ENCODE results near the gene FBXO27.
"Not testable (repeated sequence)": the region's sequence is repeated elsewhere in the genome, so short reads cannot be mapped to it uniquely, and the experiment has no call there.

FBXO27 gene

DNA sequence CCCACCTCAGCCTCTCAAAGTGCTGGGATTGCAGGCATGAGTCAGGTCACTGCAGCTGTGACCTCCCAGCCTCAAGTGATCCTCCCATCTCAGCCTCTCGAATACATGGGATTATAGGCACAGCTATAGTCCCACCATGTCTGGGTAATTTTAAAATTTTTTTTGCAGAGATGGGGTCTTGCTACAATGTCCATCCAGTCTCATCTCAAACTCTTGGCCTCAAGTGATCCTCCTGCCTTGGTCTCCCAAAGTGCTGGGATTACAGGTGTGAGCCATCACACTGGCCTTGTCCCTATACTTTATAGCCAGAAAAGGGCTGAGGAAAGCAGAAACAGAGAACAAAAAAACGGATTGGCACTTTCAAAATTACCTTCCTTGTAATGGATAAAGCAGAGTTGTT, 4.8 kb upstream of the FBXO27 start:
- no peak for DNase-seq

DNA sequence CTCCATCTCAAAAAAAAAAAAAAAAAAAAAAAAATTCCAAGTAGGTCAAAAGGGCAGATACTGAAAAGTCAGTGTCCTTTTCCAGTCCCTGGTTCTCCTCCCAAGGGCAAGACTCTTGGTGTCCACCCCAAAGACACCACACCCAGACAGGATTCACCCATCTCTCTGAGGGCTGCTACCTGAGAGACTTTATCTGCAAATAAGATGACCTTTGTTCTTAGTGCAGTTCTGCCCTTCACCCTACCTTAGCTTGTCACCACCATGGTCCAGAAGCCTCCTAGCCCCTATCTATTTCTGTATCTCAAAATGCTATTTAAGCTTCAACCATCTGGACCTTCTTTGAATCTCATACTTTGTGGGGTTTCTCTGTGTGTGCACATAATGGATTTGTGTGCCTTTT, 4.2 kb upstream of the FBXO27 start:
- no peak for DNase-seq

DNA sequence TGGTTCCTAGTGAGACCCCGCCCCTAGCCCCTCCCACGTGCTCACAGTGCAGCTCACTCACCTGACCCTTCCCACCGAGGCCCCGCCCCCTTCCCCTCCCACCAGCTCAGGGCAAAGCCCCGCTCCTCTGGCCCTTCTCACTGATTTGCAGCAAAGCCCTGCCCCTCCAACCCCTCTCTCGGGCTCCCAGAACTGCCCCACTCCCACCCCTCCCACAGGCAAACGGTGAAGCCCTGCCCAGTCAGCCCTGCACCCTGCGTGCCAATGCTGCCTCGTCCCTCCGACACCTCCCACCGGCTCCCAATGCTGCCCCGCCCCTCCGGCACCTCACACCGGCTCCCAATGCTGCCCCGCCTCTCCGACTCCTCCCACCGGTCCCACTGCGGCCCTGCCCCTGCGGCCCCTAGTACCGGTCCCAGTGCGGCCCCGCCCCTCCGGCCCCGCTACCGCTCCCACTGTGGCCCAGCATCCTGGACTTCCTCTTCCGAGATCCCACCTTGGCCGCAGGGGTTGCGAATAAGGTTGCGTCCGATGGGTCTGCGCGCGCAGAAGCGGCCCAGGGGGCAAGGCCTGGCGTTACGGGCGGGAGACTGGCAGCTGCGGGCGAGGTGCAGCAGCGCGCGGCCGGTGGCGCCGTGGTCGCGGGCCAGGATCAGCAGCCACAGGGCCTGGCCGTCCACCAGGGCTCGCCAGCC, 834 bp downstream of the FBXO27 start:
- peak; percentile 77 for DNase-seq

DNA sequence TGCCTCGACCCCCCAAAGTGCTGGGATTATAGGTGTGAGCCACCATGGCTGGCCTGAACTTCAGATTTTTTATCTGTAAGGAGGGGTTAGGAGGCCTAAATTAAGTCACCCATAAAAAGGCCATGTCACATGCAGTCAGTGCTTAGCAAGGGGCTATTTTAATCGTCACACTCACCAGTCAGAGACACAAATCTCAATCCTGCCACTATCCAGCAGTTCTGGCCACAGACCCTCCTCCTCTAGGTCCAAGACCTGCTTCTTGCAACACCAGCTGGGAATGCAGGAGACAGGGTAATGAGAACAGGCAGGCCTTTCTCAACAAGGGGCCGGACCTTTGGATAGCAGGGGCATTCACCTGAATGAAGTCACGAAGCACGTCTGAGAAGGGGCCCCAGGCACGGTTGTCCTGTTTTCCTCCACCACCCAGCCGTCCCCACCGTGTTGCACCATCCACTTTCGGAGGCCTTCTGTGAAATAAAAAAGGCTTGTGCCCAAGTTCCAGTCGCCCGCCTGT, 1.4 kb downstream of the FBXO27 start:
- DNase-seq: no peak

DNA sequence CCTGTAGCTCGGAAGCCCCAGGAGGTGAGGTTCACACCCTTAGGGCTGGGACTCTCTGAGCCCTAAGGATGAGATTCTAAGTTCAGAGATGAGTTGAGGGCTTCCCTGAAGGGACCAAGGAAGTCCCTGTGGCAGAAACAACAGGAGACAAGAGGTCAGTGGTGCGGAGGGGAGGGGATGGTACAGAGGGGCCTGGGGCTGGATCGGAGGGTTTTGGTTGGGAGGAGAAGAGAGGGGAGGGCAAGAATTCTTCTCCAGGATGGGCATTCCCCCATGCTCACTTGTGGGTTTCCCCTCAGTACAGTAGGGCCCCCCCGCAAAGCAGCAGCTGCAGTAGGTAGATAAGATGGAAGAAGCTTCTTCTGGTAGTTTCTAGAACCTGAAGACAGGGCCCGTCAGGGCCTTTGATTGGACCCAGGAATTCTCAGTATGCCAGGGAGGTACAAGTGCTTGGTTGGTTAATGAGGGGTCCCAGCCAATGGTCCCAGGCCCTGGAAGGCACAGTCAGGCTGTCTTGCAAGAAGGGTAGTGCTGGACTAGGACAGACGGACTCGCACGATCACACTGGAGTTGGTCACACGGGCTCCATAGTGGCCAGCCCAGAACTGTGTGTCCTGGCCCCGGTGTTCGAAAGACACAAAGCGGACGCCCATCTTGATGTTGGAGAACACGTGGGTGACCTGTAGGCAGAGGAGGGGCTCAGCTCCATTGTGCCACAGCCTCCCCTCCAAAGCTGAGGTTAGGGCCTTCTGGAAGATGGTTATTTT, 7.3 kb downstream of the FBXO27 start:
- DNase-seq: no peak

DNA sequence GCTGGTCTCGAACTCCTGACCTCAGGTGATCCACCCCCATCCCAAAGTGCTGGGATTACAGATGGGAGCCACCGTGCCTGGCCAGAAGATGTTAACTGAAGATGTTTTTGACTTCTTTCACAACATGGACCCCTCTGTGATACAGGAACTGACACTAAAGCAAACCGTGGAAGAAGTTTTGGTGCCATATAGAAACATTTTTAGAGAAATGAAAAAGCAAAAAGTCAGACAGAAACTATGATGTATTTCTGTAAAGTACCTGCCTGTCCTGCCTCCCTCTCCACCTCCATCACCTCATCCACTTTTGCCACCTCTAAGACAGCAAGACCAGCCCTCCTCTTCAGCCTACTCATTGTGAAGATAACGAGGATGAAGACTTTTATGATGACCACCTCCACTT, 11.3 kb downstream of the FBXO27 start:
- DNase-seq: no peak

DNA sequence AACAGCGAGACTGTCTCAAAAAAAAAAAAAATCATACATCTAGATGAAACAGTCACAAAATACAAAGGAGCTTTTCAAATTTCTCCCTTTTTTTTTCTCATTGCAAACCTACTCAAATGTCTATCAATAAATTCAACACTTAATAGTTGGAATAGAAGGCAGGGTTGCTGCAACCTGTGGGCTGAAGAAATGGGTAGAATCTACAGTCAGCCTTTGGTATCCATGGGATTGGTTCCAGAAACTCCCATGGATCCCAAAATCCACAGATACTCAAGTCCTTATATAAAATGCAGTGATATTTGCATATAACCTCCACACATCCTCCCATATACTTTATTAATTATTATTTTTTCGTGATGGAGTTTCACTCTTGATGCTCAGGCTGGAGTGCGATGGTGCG, 14.7 kb downstream of the FBXO27 start:
- DNase-seq: no peak

DNA sequence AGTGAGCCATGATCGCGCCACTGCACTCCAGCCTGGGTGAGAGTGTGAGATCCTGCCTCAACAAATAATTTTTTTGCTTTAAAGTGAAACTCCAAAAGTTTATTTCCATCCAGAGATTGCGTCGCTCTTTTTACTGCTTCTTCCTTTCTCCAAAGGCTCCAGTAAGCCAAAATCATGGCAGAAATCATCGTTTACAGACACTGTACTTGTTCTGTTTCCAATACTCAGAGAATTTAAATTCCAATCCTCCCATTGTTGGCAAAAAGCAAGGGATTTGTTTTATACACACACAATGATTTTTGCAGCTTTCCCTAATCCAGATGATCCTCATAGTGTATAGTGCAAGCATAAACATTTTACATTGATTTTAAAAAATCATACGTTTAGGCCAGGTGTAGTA, 15.3 kb downstream of the FBXO27 start:
- no peak for DNase-seq

DNA sequence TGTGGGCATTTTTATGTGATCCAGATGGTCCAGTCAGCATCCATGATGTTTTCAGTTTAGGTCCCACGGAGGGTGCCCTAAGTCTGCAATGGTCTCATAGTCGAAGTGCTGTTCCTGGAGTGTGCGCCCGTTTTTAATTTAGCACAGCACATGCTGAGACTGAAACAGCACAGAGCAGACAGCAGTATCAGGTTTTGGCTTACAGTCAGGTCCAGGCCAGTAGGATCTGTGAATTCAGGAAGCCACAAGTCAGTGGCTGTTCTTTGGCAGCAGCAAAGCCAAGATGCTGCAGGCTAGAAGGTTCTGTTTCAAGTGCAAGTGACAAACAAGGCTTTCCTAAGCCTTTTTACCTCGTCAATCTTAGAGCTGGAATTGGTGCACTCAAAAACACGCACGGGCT, 18.3 kb downstream of the FBXO27 start:
- DNase-seq: no peak

DNA sequence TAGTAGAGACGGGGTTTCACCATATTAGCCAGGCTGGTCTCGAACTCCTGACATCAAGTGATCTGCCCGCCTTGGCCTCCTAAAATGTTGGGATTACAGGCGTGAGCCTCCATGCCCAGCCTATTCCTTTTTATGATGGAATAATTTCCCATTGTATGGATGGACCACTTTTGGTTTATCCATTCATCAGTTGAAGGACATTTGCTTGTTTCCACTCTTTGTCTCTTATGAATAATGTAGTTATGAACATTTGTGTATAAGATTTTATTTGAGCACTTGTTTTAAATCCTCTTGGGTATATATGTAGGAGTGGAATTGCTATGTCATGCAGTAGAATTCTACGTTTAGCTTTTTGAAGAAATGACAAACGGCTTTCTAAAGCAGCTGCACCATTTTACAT, 23.3 kb downstream of the FBXO27 start:
- DNase-seq: no peak

DNA sequence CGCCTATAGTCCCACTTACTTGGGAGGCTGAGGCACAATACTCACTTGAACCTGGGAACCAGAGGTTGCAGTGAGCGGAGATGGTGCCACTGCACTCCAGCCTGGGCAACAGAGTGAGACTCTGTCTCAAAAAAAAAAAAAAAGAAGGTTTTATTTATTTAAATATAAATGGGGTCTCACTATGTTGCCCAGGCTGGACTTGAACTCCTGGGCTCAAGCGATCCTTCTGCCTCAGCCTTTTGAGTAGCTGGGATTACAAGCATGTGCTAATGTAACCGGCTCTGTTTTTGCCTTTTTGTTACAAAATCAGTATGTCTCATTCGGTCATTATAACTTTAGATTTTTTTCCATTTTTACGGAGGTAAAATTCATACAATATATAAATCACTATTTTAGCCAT, 24.2 kb downstream of the FBXO27 start:
- no peak for DNase-seq

DNA sequence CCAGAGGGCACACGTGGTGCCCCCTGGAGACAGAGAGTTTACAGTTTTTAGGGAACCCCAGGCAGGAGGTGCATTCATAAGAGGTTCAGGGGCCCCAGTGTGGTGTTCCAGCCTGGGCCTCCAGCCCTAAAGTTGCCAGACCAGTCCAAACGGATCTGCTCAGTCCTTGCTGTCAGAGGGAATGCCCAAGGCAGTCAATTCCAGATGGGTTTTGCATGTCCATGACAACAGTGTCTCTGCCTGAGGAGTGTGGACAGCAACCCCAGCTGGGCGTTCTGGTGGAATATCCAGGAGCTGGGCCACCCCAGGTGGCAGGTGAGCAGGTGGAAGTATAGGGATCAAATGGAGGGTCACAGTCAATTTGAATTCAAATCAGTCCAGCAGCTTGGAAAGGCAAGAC, 25.3 kb downstream of the FBXO27 start:
- DNase-seq: no peak

DNA sequence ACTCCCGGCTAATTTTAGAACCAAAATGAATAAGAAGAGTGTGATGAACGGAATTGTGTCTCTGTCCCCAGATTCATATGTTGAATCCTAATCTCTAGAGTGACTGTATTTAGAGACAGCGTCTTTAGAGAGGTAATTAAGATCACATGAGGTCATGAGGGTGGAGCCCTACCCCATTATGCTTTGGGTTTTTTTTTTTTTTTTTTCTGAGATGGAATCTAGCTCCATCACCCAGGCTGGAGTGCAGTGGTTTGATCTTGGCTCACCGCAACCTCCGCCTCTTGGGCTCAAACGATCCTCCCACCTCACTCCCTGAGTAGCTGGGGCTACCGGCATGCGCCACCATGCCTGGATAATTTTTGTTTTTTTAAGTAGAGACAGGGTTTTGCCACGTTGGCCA, 27.9 kb downstream of the FBXO27 start:
- no peak for DNase-seq

DNA sequence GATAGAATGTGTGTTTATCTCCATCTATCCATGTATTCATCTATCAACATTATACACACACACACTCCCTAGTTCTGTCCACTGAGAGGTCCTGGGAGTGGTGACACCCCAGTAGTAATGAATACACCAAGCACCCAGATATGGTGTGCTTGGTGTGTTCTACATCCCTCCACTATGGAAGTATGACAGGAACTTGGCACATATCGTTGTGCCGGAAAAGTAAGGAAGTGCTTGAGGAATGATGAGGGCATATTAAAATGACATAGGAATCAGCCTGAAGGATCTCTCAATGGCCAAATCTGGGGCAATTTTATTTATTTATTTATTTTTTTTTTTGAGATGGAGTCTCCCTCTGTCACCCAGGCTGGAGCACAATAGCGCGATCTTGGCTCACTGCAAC, 28.6 kb downstream of the FBXO27 start:
- DNase-seq: no peak

DNA sequence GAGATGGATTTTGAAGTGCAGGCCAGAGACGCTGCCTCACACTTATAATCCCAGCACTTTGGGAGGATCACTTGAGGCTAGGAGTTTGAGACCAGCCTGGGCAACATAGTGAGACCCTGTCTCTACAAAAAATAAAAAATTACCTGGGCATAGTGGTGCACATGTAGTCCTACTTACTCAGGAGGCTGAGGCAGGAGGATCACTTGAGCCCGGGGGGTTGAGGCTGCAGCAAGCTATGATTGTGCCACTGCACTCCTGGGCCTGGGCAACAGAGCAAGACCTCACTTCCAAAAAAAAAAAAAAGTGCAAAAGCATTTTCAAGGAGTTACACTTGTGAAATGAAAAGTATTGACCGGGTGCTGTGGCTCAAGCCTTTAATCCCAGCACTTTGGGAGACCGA, 29.2 kb downstream of the FBXO27 start:
- no peak for DNase-seq

DNA sequence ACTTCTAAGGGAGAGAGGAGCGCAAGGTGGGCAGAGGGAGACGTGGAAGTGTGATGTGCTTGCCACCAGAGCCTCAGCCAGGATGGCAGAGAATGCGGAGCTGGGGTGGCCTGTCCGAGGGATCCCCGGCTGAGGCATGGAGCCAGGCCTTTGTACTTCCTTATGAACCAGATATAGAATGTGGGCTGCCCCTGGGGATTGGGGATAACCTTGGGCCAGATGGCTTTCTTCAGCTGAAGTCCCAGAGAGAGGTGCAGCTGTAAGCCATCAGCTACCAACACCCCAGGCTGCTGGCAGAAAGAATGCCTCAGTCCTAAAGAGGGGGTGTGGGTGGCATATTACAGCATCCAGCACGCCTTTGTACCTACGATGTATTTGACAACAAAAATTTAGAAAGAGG, 31.3 kb downstream of the FBXO27 start:
- no peak for DNase-seq

DNA sequence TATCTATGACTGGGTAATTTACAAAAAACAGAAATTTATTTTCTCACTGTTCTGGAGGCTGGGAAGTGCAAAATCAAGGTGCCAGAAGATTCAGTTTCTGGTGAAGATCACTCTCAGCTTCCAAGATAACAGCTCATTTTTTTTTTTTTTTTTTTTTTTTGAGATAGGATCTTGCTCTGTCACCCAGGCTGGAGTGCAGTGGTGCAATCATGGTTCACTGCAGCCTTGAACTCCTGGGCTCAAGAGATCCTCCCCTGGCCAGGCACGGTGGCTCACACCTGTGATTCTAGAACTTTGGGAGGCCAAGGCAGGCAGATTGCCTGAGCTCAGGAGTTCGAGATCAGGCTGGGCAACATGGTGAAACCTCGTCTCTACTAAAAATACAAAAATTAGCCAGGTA, 34.8 kb downstream of the FBXO27 start:
- not testable (repeated sequence) for DNase-seq

DNA sequence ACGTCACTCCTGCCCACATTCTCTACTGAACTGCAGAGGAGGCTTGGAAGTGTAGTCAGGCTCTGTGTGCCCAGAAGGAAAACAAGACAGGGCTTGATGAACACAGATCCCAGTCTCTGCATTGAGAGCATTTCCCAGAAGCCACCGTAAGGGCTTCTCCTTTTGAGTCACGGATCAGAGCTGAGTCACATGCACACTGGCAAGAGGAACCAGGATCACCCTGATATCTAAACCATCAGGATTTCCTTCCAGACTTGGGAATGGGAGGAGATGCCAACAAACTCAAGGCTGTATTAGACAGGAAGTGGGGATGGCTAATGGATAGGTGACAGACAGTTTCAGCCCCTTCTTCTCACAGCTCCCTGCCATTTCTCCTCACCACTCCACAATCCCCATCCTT, 39.1 kb downstream of the FBXO27 start:
- no peak for DNase-seq

DNA sequence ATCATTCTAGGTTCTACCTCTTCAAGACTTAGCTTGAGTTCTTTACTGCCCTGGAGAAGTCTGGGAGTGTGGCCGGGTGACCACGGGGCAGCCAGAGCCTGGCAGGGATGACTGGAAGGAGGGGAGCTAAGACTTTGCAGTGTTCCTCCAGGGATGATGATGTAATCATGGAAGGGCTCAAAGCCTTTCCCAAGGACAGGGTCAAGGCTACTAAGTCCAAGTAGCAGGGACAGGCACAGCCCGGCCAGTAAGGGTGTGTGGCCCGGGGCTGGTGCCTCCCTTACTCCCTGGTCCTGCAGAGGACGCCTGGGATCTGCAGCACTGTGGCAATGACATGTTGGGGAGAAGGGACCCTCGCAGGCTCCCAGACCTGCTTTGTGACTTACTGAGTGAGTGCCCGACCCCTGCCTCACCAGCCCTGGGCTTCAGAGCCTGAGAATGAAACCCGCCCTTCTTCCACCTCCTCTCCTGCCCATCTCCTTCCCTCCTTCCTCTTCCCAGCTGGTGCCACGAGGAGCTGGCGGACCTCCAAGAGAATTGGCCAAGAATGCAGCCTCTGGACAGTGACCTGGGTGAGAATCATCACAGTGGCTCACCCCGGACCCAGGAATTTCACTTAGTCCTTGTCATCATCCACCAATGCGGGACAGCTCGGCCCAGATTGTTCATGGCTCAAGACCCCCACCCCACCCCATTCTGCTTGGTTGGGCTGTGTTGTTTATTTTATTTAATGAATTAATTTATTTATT, 41.2 kb downstream of the FBXO27 start:
- no peak for DNase-seq

DNA sequence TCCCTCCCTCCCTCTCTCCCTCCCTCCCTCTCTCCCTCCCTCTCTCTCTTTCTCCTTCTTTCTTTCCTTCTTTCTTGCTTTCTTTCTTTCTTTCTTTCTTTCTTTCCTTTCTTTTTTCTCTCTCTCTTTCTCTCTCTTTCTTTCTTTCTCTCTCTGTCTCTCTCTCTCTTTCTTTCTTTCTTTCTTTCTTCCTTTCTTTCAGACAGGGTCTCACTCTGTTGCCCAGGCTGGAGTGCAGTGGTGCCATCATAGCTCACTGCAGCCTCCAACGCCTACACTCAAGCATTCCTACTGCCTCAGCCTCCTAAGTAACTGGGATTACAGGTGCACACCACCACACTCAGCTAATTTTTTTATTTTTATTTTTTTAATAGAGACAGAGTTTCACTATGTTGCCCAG, 42.7 kb downstream of the FBXO27 start:
- not testable (repeated sequence) for DNase-seq

DNA sequence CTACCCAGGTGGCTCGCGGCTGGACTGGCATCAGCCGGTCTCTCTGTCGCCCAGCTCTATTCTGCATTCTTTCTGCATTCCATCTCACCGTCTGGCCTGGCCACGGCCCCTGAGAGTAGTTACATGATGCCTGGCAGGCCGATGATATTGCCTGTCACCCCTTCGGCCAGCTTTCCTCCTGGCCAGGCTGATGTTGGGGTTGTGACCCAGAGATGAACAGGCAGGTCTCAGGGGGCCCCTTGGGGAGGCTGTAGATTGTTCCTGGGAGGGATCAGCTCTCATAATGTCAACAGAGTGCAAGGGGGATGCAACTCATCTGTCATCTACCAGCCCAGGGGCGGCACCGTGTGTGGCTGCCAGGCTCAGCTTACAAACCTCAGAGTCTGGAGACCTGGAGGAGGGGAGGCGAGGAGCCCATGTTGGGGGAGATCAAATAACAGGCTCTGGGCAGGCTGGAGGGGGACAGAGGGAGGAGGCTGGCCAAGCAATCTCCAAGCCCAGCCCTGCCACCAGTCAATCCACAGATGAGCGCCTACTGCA, 43.2 kb downstream of the FBXO27 start:
- DNase-seq: no peak

DNA sequence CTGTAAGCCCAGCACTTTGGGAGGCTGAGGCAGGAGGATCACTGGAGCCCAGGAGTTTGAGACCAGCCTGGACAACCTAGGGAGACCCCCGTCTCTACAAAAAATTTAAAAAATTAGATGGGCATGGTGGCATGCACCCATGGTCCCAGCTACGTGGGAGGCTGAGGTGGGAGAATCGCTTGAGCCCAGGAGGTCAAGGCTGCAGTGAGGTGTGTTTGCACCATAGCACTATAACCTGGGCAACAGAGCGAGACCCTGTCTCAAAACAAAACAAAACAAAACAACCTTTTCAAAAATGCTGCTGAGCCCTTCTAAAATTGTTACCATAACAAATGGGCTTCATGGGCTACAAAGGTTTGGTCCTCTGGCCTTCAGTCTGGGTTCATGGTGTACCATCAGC, 43.7 kb downstream of the FBXO27 start:
- DNase-seq: not testable (repeated sequence)

DNA sequence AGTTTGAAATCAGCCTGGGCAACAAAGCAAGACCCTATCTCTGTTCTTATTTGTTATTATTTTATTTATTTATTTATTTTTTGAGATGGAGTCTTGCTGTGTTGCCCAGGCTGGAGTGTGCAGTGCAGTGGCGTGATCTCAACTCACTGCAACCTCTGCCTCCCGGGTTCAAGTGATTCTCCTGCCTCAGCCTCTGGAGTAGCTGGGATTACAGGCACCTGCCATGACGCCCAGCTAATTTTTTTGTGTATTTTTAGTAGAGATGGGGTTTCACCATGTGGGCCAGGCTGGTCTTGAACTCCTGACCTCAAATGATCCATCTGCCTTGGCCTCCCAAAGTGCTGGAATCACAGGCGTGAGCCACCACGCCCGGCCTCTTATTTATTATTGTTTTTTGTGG, 44.6 kb downstream of the FBXO27 start:
- not testable (repeated sequence) for DNase-seq

DNA sequence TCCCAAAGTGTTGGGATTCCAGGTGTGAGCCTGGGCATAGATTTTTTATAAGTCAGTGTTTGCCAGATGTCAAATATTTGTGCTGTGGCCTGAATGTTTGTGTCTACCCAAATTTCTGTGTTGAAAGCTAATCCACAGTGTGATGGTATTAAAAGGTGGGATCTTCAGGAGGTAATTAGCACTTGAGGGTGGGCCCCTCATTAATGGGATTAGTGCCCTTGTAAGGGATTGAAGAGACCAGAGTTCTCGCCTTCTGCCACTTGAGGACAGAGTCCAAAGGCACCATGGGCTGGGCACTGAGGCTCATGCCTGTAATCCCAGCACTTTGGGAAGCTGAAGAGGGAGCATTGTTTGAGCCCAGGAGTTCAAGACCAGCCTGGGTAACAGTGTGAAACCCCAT, 47.1 kb downstream of the FBXO27 start:
- no peak for DNase-seq

Measured in stimulated activated CD4-positive, alpha-beta T cell treated with anti-CD3 and anti-CD28 coated beads, Interleukin-4, amount 100 ng/mL, for 4 hours (primary cell).